ENCODE data around the gene FBXO21. TPM values are rescaled to one million over a fixed set of nuclear protein-coding genes. Genes with fewer than 3 reads are reported as not detected.

FBXO21 gene
- total and polyA plus RNA-seq, 2 of the 13 experiments (the other 11 are each of a cell fraction or from before 2014, with no cell fraction given): 15.6 to 32.5 TPM

DNA sequence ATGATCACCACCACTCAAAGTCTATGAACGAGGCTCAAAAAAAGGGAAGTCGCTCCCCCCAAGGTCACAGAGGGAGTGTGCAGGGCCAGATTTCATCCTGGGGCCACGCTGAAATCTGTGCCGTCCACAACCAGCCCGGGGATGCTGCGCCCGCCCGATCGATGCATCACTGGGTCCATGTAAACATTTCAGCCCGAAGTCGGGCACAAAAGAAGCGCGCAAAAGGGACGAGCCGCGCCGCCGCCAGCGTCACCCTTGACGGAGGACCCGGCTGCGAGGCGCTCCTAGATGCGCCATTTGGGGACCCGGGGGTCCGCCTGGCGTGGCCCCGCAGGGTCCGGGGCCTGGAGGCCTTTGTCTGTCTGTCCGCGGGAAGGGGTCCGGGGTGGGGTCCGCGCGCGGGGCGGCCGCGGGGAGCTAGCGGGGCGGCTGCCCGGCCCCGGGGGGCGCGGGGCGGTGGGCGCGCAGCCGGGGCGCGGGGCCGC is 503 bp downstream of the FBXO21 start (continued):
- TF ChIP-seq, protein P1, sequence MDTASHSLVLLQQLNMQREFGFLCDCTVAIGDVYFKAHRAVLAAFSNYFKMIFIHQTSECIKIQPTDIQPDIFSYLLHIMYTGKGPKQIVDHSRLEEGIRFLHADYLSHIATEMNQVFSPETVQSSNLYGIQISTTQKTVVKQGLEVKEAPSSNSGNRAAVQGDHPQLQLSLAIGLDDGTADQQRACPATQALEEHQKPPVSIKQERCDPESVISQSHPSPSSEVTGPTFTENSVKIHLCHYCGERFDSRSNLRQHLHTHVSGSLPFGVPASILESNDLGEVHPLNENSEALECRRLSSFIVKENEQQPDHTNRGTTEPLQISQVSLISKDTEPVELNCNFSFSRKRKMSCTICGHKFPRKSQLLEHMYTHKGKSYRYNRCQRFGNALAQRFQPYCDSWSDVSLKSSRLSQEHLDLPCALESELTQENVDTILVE (CRISPR knock-in tag; IDR thresholded peaks at IDR 0.05): no peak
- TF ChIP-seq, protein P2, sequence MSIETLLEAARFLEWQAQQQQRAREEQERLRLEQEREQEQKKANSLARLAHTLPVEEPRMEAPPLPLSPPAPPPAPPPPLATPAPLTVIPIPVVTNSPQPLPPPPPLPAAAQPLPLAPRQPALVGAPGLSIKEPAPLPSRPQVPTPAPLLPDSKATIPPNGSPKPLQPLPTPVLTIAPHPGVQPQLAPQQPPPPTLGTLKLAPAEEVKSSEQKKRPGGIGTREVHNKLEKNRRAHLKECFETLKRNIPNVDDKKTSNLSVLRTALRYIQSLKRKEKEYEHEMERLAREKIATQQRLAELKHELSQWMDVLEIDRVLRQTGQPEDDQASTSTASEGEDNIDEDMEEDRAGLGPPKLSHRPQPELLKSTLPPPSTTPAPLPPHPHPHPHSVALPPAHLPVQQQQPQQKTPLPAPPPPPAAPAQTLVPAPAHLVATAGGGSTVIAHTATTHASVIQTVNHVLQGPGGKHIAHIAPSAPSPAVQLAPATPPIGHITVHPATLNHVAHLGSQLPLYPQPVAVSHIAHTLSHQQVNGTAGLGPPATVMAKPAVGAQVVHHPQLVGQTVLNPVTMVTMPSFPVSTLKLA (IDR thresholded peaks at IDR 0.05): no peak
- 0 out of 2 replicates have a peak, but pooled peaks have one; percentile 5 for TF ChIP-seq ZNF788 (CRISPR knock-in tag; IDR thresholded peaks at IDR 0.05; ENCODE audit: borderline replicate concordance)
- no peak for TF ChIP-seq ZHX1 (CRISPR knock-in tag; IDR thresholded peaks at IDR 0.05; ENCODE audit: low read depth)
- TF ChIP-seq PCBP1 (IDR thresholded peaks at IDR 0.05; ENCODE audit: borderline replicate concordance, low read depth, low read length): no peak
- no peak for TF ChIP-seq KDM5B (CRISPR knock-in tag; IDR thresholded peaks at IDR 0.05; ENCODE audit: borderline replicate concordance)
- TF ChIP-seq FOXA1 (IDR thresholded peaks at IDR 0.05): no peak
- peak; percentile 36; the same call in 1 of the 2 replicates for TF ChIP-seq FOXA1 (CRISPR knock-in tag; IDR thresholded peaks at IDR 0.05)
- no peak for TF ChIP-seq ZNF124 (CRISPR knock-in tag; IDR thresholded peaks at IDR 0.05)
- TF ChIP-seq MXD4 (CRISPR knock-in tag; IDR thresholded peaks at IDR 0.05): no peak
- no peak for TF ChIP-seq ZKSCAN1 (IDR thresholded peaks at IDR 0.05; ENCODE audit: low read length)
- TF ChIP-seq ARNTL (CRISPR knock-in tag; IDR thresholded peaks at IDR 0.05): no peak
- TF ChIP-seq FOXJ3 (CRISPR knock-in tag; IDR thresholded peaks at IDR 0.05; ENCODE audit: borderline replicate concordance): 0 out of 2 replicates have a peak, but pooled peaks have one; percentile 42
- peak; percentile 11 for TF ChIP-seq AGO2 (optimal IDR thresholded peaks at IDR 0.05; ENCODE audit: low read depth, low read length)
- no peak for TF ChIP-seq SRSF1 (optimal IDR thresholded peaks at IDR 0.05; ENCODE audit: low read depth, low read length)
- TF ChIP-seq TCF7L2 (IDR thresholded peaks at IDR 0.05; ENCODE audit: low read depth, low read length): no peak
- 0 out of 2 replicates have a peak, but pooled peaks have one; percentile 54 for TF ChIP-seq ZFYVE20 (CRISPR knock-in tag; IDR thresholded peaks at IDR 0.05; ENCODE audit: borderline replicate concordance, low read depth)
- peak; percentile 10; the same call in 1 of the 2 replicates for TF ChIP-seq ZBTB42 (CRISPR knock-in tag; IDR thresholded peaks at IDR 0.05)
- TF ChIP-seq ZNF83 (CRISPR knock-in tag; IDR thresholded peaks at IDR 0.05; ENCODE audit: borderline replicate concordance): no peak
- no peak for TF ChIP-seq ZNF225 (CRISPR knock-in tag; IDR thresholded peaks at IDR 0.05)
- no peak for TF ChIP-seq ZNF674 (CRISPR knock-in tag; IDR thresholded peaks at IDR 0.05; ENCODE audit: low read depth)
- peak; percentile 94 for TF ChIP-seq ZBTB8A (CRISPR knock-in tag; IDR thresholded peaks at IDR 0.05; ENCODE audit: borderline replicate concordance, low read depth)
- TF ChIP-seq ZNF121 (CRISPR knock-in tag; IDR thresholded peaks at IDR 0.05): 0 out of 2 replicates have a peak, but pooled peaks have one; percentile 36
- peak; percentile 66; the same call in 1 of the 3 replicates for TF ChIP-seq MXI1 (IDR thresholded peaks at IDR 0.05; ENCODE audit: borderline replicate concordance, low read depth, low read length)
- no peak for TF ChIP-seq IRF1 (CRISPR knock-in tag; IDR thresholded peaks at IDR 0.05; ENCODE audit: low read depth)
- no peak for TF ChIP-seq GABPB1 (CRISPR knock-in tag; IDR thresholded peaks at IDR 0.05)

Measured in HepG2 (cell line).